DND-41 (cell line): ENCODE data around the gene ASIC3.

Experiments
- ATAC-seq: fragments of 200-7000 bp; cut with Tn5 transposase; 3 replicates; pipeline ENCODE4 v1.9.1; 2021; ENCODE audit warnings: low read depth; ENCODE audit not compliant: insufficient read depth
- DNase-seq: peaks from one replicate; pipeline ENCODE4 v3.0.0-alpha.2; 2020
- H2AFZ ChIP-seq: 2 replicates; pipeline ENCODE4 v1.6.0; 2012; ENCODE audit warnings: low read depth, low read length
- H3K27ac ChIP-seq: 2 replicates; pipeline ENCODE4 v1.5.1; 2012; ENCODE audit warnings: low read length, inconsistent platforms
- H3K27me3 ChIP-seq: fragments of 200-600 bp; sonication (generic); 2 replicates; pipeline ENCODE4 v1.6.0; 2012; ENCODE audit warnings: low read length, mild to moderate bottlenecking, inconsistent platforms; ENCODE audit not compliant: insufficient read depth, poor library complexity
- H3K36me3 ChIP-seq: 2 replicates; pipeline ENCODE4 v1.5.1; 2012; ENCODE audit warnings: low read length, inconsistent platforms; ENCODE audit not compliant: insufficient read depth
- H3K4me1 ChIP-seq: 2 replicates; pipeline ENCODE4 v1.5.1; 2012; ENCODE audit warnings: mild to moderate bottlenecking, low read length; ENCODE audit not compliant: insufficient read depth
- H3K4me2 ChIP-seq: 2 replicates; pipeline ENCODE4 v1.6.0; 2012; ENCODE audit warnings: mild to moderate bottlenecking, moderate library complexity, low read length, inconsistent platforms; ENCODE audit not compliant: insufficient read depth
- H3K4me3 ChIP-seq, 2 experiments: fragments of 200-600 bp in 1 of 2; shearing (Covaris generic) in 1 of 2; 2 replicates each; pipeline ENCODE4 v1.5.1; 2012 to 2016; ENCODE audit warnings: inconsistent platforms in 2 of 2, low read length in 2 of 2, mild to moderate bottlenecking in 2 of 2, low read depth in 1 of 2, moderate library complexity in 1 of 2
- H3K79me2 ChIP-seq: 2 replicates; pipeline ENCODE4 v1.6.0; 2012; ENCODE audit warnings: low read length, inconsistent platforms; ENCODE audit not compliant: insufficient read depth
- H3K9ac ChIP-seq: 2 replicates; pipeline ENCODE4 v1.6.0; 2012; ENCODE audit warnings: low read depth, mild to moderate bottlenecking, inconsistent platforms, low read length, moderate library complexity
- H3K9me3 ChIP-seq: 2 replicates; pipeline ENCODE4 v1.5.1; 2012; ENCODE audit warnings: low read length, moderate library complexity, mild to moderate bottlenecking, inconsistent platforms; ENCODE audit not compliant: insufficient read depth, severe bottlenecking
- H4K20me1 ChIP-seq: 2 replicates; pipeline ENCODE4 v1.6.0; 2012; ENCODE audit warnings: low read length; ENCODE audit not compliant: insufficient read depth
- CTCF ChIP-seq: IDR thresholded peaks from 2 replicates; pipeline ENCODE4 v1.5.1; 2012; ENCODE audit warnings: borderline replicate concordance, low read length, moderate library complexity, mild to moderate bottlenecking; ENCODE audit not compliant: poor library complexity, severe bottlenecking; ENCODE audit errors: extremely low read depth
- EZH2 ChIP-seq: IDR thresholded peaks from 3 replicates; pipeline ENCODE4 v1.6.1; 2012; ENCODE audit warnings: borderline replicate concordance, low read depth, mild to moderate bottlenecking, moderate library complexity, low read length, inconsistent platforms; ENCODE audit not compliant: severe bottlenecking

Gene ASIC3

GRCh38 chr7:151068069-151068773, 19.9 kb downstream of the ASIC3 start:
- no peaks in the 10 kb centered on the region for H3K4me1 ChIP-seq
- H3K9me3 ChIP-seq = no peaks in the 10 kb centered on the region
- H3K79me2 ChIP-seq = peaks cover 3% of the 10 kb centered on the region; the same call in 1 of the 2 replicates
- H3K27me3 ChIP-seq = no peaks in the 10 kb centered on the region
- H3K9ac ChIP-seq = no peak overlapping the region
- ATAC-seq = no peak
- H4K20me1 ChIP-seq = peaks cover 10% of the 10 kb centered on the region; the same call in 1 of the 2 replicates
- DNase-seq = no peak
- peaks cover 88% of the 10 kb centered on the region for H3K36me3 ChIP-seq
- H3K4me2 ChIP-seq = no peak overlapping the region
- no peak overlapping the region for H3K4me3 ChIP-seq
- TF ChIP-seq EZH2 (no peak), CTCF (no peak)
- no peak overlapping the region for H2AFZ ChIP-seq
- no peak overlapping the region for H3K27ac ChIP-seq

- DNase-seq (no peak), ATAC-seq (no peak)
- H3K79me2 ChIP-seq = no peaks in the 10 kb centered on the region
- H3K4me3 ChIP-seq = no peak overlapping the region
- H4K20me1 ChIP-seq = 0 out of 2 replicates have a peak, but pooled peaks cover 5% of the 10 kb centered on the region
- H3K27me3 ChIP-seq = no peaks in the 10 kb centered on the region
- no peak for TF ChIP-seq CTCF
- no peak for TF ChIP-seq EZH2
- H2AFZ ChIP-seq = no peak overlapping the region
- no peak overlapping the region for H3K27ac ChIP-seq
- H3K9ac ChIP-seq = no peak overlapping the region
- H3K4me1 ChIP-seq = no peaks in the 10 kb centered on the region
- peaks cover 88% of the 10 kb centered on the region for H3K36me3 ChIP-seq
- no peak overlapping the region for H3K4me2 ChIP-seq
- H3K9me3 ChIP-seq = no peaks in the 10 kb centered on the region
These were observed 21.7 kb downstream of the ASIC3 start for GRCh38 chr7:151069841-151070573.

GRCh38 chr7:151070574-151070960, 22.2 kb downstream of the ASIC3 start:
- Histone ChIP-seq H3K4me2 (no peak overlapping the region), H4K20me1 (no peaks in the 10 kb centered on the region), H3K36me3 (peaks cover 88% of the 10 kb centered on the region), H3K4me1 (no peaks in the 10 kb centered on the region), H3K79me2 (no peaks in the 10 kb centered on the region), H3K27ac (no peak overlapping the region), H3K27me3 (no peaks in the 10 kb centered on the region), H2AFZ (no peak overlapping the region), H3K9ac (no peak overlapping the region), H3K9me3 (no peaks in the 10 kb centered on the region), H3K4me3 (no peak overlapping the region)
- ATAC-seq (no peak), DNase-seq (no peak)
- TF ChIP-seq EZH2 (no peak), CTCF (no peak)
